ENCODE results near the gene NFILZ. TPM values are rescaled to one million over a fixed set of nuclear protein-coding genes. Genes with fewer than 3 reads are reported as not detected.
A peak's percentile ranks its signal among the peaks of the same experiment; 100 is the strongest.

Gene NFILZ
- polyA plus RNA-seq, 1 donor (not counting 4 experiments of a cell fraction or from before 2014, with no cell fraction given): not detected

GRCh38 chr19:8615024-8615423, 15.4 kb upstream of the NFILZ start:
- H3K79me2 ChIP-seq (ENCODE audit: control insufficient read depth, insufficient read depth, low read length): no peaks in the 10 kb centered on the region
- peaks cover 5% of the 10 kb centered on the region for H3K27me3 ChIP-seq (ENCODE audit: control insufficient read depth, extremely low read depth, insufficient read depth, low read length)
- H3K9me1 ChIP-seq (ENCODE audit: control insufficient read depth, extremely low read depth, insufficient read depth, low read length): no peaks in the 10 kb centered on the region
- no peak overlapping the region for H3K9ac ChIP-seq (ENCODE audit: control insufficient read depth, extremely low read depth, insufficient read depth, low read length)
- TF ChIP-seq EZH2 (IDR thresholded peaks at IDR 0.05; ENCODE audit: low read length) (no peak), CTCF (optimal IDR thresholded peaks at IDR 0.05 in 1 of 3, IDR thresholded peaks at IDR 0.05 in 1 of 3, conservative IDR thresholded peaks at IDR 0.05 in 1 of 3; ENCODE audit: extremely low read depth in 1 of 3, insufficient read depth in 2 of 3, low read length in 3 of 3) (no peak)
- H3K4me2 ChIP-seq (ENCODE audit: control insufficient read depth, extremely low read depth, insufficient read depth, low read depth, low read length): no peak overlapping the region
- H3K4me1 ChIP-seq (ENCODE audit: control insufficient read depth, extremely low read depth, insufficient read depth, low read length): no peaks in the 10 kb centered on the region
- no peak overlapping the region for H3K4me3 ChIP-seq (ENCODE audit: control insufficient read depth in 2 of 3, extremely low read depth in 1 of 3, insufficient read depth in 2 of 3, low read depth in 1 of 3, low read length in 3 of 3)
- dilution Hi-C loops (cut with MboI; ENCODE audit: extremely low pct_ligation_motif_present, low sequenced_read_pairs): no loop called here
- H2AFZ ChIP-seq (ENCODE audit: control insufficient read depth, low read length): no peak overlapping the region
- H4K20me1 ChIP-seq (ENCODE audit: control insufficient read depth, extremely low read depth, insufficient read depth, low read length): no peaks in the 10 kb centered on the region
- FAIRE-seq: no peak
- no peak overlapping the region for H3K27ac ChIP-seq (ENCODE audit: control insufficient read depth, insufficient read depth, low read length)
- H3K36me3 ChIP-seq (ENCODE audit: control insufficient read depth in 2 of 2, extremely low read depth in 1 of 2, insufficient read depth in 2 of 2, low read length in 2 of 2): no peaks in the 10 kb centered on the region
- H3K9me3 ChIP-seq (ENCODE audit: control insufficient read depth, low read depth, low read length): no peaks in the 10 kb centered on the region
- DNase-seq (ENCODE audit: low read depth, low spot score): no peak

- no peak for FAIRE-seq
- Histone ChIP-seq H3K9me1 (ENCODE audit: control insufficient read depth, extremely low read depth, insufficient read depth, low read length) (no peaks in the 10 kb centered on the region), H3K27ac (ENCODE audit: control insufficient read depth, insufficient read depth, low read length) (no peak overlapping the region), H3K4me3 (ENCODE audit: control insufficient read depth in 2 of 3, extremely low read depth in 1 of 3, insufficient read depth in 2 of 3, low read depth in 1 of 3, low read length in 3 of 3) (no peak overlapping the region), H3K4me2 (ENCODE audit: control insufficient read depth, extremely low read depth, insufficient read depth, low read depth, low read length) (no peak overlapping the region), H3K9ac (ENCODE audit: control insufficient read depth, extremely low read depth, insufficient read depth, low read length) (no peak overlapping the region), H3K9me3 (ENCODE audit: control insufficient read depth, low read depth, low read length) (peaks cover 2% of the 10 kb centered on the region), H3K4me1 (ENCODE audit: control insufficient read depth, extremely low read depth, insufficient read depth, low read length) (no peaks in the 10 kb centered on the region), H2AFZ (ENCODE audit: control insufficient read depth, low read length) (no peak overlapping the region), H3K79me2 (ENCODE audit: control insufficient read depth, insufficient read depth, low read length) (no peaks in the 10 kb centered on the region), H3K36me3 (ENCODE audit: control insufficient read depth in 2 of 2, extremely low read depth in 1 of 2, insufficient read depth in 2 of 2, low read length in 2 of 2) (no peaks in the 10 kb centered on the region), H3K27me3 (ENCODE audit: control insufficient read depth, extremely low read depth, insufficient read depth, low read length) (no peaks in the 10 kb centered on the region), H4K20me1 (ENCODE audit: control insufficient read depth, extremely low read depth, insufficient read depth, low read length) (no peaks in the 10 kb centered on the region)
- no peak for DNase-seq (ENCODE audit: low read depth, low spot score)
- TF ChIP-seq CTCF (optimal IDR thresholded peaks at IDR 0.05 in 1 of 3, IDR thresholded peaks at IDR 0.05 in 1 of 3, conservative IDR thresholded peaks at IDR 0.05 in 1 of 3; ENCODE audit: extremely low read depth in 1 of 3, insufficient read depth in 2 of 3, low read length in 3 of 3): peak; percentile 63 to 76 (median 71)
- TF ChIP-seq EZH2 (IDR thresholded peaks at IDR 0.05; ENCODE audit: low read length): no peak
- dilution Hi-C loops (cut with MboI; ENCODE audit: extremely low pct_ligation_motif_present, low sequenced_read_pairs): no loop called here
These were observed 14.4 kb upstream of the NFILZ start for GRCh38 chr19:8615813-8616596.
